ENCODE results near the gene CKAP5.
"Not testable (repeated sequence)": the region's sequence is repeated elsewhere in the genome, so short reads cannot be mapped to it uniquely, and the experiment has no call there.

Gene CKAP5

DNA sequence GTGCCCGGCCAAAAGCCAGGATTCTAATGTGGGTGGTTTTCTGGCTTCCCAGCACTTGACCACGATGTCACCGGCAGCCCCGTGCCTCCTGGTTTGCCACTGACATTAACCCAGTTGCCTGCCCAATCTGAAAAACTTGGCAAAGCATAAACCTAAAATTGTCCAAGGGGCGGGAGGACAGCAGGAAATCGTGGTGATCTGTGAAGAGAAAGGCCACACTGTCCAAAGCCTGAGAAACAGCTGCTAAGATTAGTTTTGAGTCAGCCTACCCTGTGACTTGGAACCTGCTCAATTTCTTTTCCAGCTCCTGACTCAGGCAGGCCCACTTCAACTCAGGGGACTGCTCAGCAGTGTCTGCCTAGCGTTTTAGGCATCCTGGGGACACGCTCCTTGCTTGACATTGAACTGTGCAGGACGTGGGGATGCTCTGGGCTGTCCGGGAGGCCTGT is 135.2 kb downstream of the CKAP5 start:
- peak; percentile 95 to 97 for DNase-seq (ENCODE audit: low read depth in 2 of 2)
- TF ChIP-seq, protein P1, sequence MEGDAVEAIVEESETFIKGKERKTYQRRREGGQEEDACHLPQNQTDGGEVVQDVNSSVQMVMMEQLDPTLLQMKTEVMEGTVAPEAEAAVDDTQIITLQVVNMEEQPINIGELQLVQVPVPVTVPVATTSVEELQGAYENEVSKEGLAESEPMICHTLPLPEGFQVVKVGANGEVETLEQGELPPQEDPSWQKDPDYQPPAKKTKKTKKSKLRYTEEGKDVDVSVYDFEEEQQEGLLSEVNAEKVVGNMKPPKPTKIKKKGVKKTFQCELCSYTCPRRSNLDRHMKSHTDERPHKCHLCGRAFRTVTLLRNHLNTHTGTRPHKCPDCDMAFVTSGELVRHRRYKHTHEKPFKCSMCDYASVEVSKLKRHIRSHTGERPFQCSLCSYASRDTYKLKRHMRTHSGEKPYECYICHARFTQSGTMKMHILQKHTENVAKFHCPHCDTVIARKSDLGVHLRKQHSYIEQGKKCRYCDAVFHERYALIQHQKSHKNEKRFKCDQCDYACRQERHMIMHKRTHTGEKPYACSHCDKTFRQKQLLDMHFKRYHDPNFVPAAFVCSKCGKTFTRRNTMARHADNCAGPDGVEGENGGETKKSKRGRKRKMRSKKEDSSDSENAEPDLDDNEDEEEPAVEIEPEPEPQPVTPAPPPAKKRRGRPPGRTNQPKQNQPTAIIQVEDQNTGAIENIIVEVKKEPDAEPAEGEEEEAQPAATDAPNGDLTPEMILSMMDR (IDR thresholded peaks at IDR 0.05; ENCODE audit: low read depth, low read length), result no peak
- no peak overlapping the region for H3K4me3 ChIP-seq (replicated peaks in 1 of 2; ENCODE audit: low read depth in 2 of 2, low read length in 2 of 2)

DNA sequence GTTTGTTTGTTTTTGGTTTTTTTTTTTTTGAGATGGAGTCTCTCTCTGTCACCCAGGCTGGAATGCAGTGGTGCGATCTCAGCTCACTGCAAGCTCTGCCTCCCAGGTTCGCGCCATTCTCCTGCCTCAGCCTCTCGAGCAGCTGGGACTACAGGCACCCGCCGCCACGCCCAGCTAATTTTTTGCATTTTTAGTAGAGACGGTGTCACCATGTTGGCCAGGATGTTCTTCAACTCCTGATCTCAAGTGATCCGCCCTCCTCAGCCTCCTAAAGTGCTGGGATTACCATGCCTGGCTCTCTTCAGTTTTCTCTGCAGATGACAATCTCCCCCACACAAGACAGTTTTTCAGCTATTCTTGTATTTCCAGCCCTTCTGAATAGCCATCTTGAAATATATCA is 136.7 kb downstream of the CKAP5 start:
- H3K4me3 ChIP-seq (replicated peaks in 1 of 2; ENCODE audit: low read depth in 2 of 2, low read length in 2 of 2); DNase-seq (ENCODE audit: low read depth in 2 of 2): not testable (repeated sequence)

DNA sequence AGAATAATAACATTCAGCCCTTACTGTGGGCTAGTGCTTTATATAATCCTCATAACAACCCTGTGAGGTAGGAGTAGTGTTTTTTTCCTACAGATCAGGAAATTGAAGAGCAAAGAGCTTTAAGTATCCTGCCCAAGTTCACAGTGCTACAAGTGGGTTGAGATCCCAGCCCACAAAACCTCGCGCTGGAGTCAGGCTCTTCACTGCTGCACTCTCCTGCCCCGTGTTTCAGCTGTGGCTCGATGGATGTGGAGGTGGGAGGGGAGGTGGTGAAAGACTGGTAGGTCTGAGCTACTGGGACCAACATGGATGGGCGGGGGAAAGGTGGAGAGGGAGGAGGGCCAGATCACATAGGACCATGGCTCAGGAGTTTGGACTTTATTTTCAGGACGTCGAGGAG is 139.2 kb downstream of the CKAP5 start:
- no peak overlapping the region for H3K4me3 ChIP-seq (replicated peaks in 1 of 2; ENCODE audit: low read depth in 2 of 2, low read length in 2 of 2)
- TF ChIP-seq, protein P1 (IDR thresholded peaks at IDR 0.05; ENCODE audit: low read depth, low read length), result no peak
- no peak for DNase-seq (ENCODE audit: low read depth in 2 of 2)

DNA sequence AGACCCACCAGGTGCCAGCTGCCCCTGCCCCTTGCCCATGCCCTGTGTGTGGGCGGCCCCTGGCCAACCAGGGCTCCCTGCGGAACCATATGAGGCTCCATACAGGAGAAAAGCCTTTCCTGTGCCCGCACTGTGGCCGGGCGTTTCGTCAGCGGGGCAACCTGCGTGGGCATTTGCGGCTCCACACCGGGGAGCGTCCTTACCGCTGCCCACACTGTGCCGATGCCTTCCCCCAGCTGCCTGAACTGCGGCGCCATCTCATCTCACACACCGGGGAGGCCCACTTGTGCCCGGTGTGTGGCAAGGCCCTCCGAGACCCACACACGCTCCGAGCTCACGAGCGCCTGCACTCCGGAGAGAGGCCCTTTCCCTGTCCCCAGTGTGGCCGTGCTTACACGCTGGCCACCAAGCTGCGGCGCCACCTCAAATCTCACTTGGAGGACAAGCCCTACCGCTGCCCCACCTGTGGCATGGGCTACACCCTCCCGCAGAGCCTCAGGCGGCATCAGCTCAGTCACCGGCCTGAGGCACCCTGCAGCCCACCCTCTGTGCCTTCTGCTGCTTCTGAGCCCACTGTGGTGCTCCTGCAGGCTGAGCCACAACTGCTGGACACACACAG is 140.9 kb downstream of the CKAP5 start:
- TF ChIP-seq, protein P1 (IDR thresholded peaks at IDR 0.05; ENCODE audit: low read depth, low read length), result no peak
- H3K4me3 ChIP-seq (replicated peaks in 1 of 2; ENCODE audit: low read depth in 2 of 2, low read length in 2 of 2), result no peak overlapping the region
- no peak for DNase-seq (ENCODE audit: low read depth in 2 of 2)

DNA sequence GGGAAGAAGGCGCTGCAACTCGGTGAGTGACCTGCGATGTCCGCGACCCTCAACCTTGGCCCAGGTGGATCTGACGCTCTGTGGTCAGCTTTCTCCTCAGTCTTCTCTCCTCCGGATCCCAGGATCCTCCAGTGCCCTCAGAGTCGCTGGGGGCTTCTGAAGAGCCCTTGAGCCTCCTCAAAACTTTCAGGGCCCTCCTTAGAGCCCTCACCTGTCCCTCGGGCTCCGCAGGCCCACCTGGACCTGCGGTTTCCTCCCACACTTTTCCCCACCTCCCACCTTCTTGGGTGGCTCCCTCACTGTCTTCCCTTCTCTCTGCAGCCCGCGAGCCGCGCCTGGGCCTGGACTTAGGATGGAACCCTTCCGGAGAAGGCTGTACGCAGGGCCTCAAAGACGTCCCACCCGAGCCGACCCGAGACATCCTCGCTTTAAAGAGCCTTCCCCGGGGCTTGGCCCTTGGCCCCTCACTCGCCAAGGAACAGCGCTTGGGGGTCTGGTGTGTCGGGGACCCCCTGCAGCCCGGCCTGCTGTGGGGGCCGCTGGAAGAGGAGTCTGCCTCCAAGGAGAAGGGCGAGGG is 144.9 kb downstream of the CKAP5 start:
- peak overlapping the region; percentile 69 to 99 for H3K4me3 ChIP-seq (replicated peaks in 1 of 2; ENCODE audit: low read depth in 2 of 2, low read length in 2 of 2)
- TF ChIP-seq, protein P1 (IDR thresholded peaks at IDR 0.05; ENCODE audit: low read depth, low read length), result no peak
- no peak for DNase-seq (ENCODE audit: low read depth in 2 of 2)

DNA sequence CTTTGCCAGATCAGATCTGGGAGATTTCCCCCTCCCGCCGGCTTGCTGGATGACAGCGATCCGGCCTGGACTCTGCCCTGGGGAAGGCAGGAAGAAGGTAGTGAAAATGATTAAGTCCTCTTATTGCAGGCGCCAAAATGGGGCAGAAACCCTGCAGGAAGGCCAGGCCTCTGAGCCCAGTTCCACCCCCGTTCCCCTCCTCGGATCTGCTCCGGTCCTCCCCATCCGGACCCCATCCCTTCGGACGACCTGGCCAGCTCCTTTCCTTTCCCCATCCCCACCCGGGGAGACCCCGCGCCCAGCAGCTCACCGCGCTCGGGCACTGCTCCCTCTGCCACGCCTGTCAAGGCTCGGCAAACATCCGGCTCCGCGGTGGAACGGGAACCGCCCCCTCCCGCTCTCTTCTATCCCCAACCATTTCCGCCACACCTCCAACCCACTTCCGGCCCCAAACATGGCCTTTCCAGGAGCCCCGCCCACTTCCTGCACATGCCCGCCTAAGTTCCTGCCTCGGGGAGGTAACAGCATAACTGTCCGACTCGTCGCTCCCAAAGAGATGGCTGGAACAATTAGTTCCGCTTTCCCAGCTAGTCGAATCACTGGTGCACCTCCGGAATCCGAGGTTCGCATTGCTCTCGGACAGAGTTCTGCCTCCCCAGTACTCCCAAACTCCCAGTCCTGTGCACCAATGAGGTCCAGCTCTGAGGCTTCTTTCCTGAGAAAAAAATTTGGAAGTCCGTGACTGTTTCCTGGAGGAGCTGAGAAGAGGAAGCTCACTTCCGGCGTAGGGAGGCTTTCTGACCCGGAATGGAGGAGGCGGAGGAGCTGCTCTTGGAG is 145.6 kb downstream of the CKAP5 start, which contains the start of the genes ARHGAP1 and ZNF408:
ARHGAP1 (minus strand) TSS at position 379 of the 837 bp plus-strand sequence. CDS start 4,512 bp downstream, outside the sequence.
ZNF408 (plus strand) TSS at position 791 of the 837 bp plus-strand sequence; CDS start at position 808, 17 bp downstream.
- TF ChIP-seq, protein P1 (IDR thresholded peaks at IDR 0.05; ENCODE audit: low read depth, low read length), result no peak
- H3K4me3 ChIP-seq (replicated peaks in 1 of 2; ENCODE audit: low read depth in 2 of 2, low read length in 2 of 2), result peak within 1 kb of the TSS; percentile 69 to 99
- peak; percentile 99 for DNase-seq (ENCODE audit: low read depth in 2 of 2)

DNA sequence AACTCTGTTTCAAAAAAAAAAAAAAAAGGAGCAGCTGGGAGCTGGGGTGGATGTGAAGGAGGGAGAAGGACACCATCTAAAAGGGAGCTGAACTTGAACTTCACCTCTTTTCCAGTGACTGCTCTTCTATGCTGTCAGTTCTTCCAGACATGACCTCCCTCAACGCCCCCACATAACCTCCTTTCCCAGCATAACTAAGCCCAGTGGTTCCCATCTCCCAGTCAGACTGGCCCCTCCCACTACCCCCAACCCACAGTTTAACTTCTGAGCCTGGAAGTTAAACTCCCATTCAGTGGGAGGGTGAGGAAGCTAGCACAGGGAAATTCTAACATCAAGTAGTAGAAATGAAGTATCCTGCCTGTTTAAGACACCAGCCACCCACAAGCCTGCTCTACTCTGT is 147.5 kb downstream of the CKAP5 start:
- TF ChIP-seq, protein P1 (IDR thresholded peaks at IDR 0.05; ENCODE audit: low read depth, low read length), result no peak
- H3K4me3 ChIP-seq (replicated peaks in 1 of 2; ENCODE audit: low read depth in 2 of 2, low read length in 2 of 2), result no peak overlapping the region
- DNase-seq (ENCODE audit: low read depth in 2 of 2), result no peak
